Tibial nerve (tissue), 4 donors: ENCODE results near the gene CEP43. TPM values are rescaled to one million over a fixed set of nuclear protein-coding genes. Genes with fewer than 3 reads are reported as not detected.
A peak's percentile ranks its signal among the peaks of the same experiment; 100 is the strongest.

Experiments used
- DNase-seq, 2 donors: peaks; one replicate each; pipeline ENCODE4 v3.0.0-alpha.2; 2019; ENCODE audit warnings: low spot score in 2 of 2
- H3K27ac ChIP-seq, 4 donors: fragments of 200-600 bp; sonication (generic) in 3 of 4; one replicate each; pipeline ENCODE4 v1.5.1; 2017 to 2019; ENCODE audit warnings: mild to moderate bottlenecking in 1 of 4
- H3K27me3 ChIP-seq, 2 donors: fragments of 200-600 bp; sonication (generic) in 1 of 2; one replicate each; pipeline versions ENCODE4 v1.5.1 to v1.6.0; 2017 to 2019
- H3K36me3 ChIP-seq, 3 donors: fragments of 200-600 bp; sonication (generic); one replicate each; pipeline ENCODE4 v1.5.1; 2018 to 2019
- H3K4me1 ChIP-seq, 4 donors: fragments of 200-600 bp; sonication (generic) in 3 of 4; one replicate each; pipeline ENCODE4 v1.5.1; 2017 to 2019
- H3K4me3 ChIP-seq, 4 donors: fragments of 200-600 bp; sonication (generic) in 3 of 4; one replicate each; pipeline ENCODE4 v1.5.1; 2017 to 2019; ENCODE audit warnings: mild to moderate bottlenecking in 1 of 4, moderate library complexity in 1 of 4
- H3K9me3 ChIP-seq, 4 donors: fragments of 200-600 bp; sonication (generic) in 3 of 4; one replicate each; pipeline ENCODE4 v1.5.1; 2017 to 2019
- CTCF ChIP-seq, 5 experiments: fragments of 200-600 bp in 3 of 5; fragments of 450-650 bp in 2 of 5; sonication (generic) in 3 of 5; IDR thresholded peaks; one replicate each; pipeline ENCODE4 v1.5.1; 2016 to 2019; ENCODE audit warnings: antibody characterized with exemption in 5 of 5, mild to moderate bottlenecking in 3 of 5, moderate library complexity in 2 of 5
- EP300 ChIP-seq, 2 donors: sonication (generic); formaldehyde crosslinking; IDR thresholded peaks; one replicate each; pipeline ENCODE4 v1.6.1; 2017; ENCODE audit warnings: antibody characterized with exemption in 2 of 2, mild to moderate bottlenecking in 1 of 2
- POLR2A ChIP-seq, 2 donors: fragments of 450-650 bp; IDR thresholded peaks; one replicate each; pipeline ENCODE4 v1.6.1; 2017; ENCODE audit warnings: antibody characterized with exemption in 2 of 2, mild to moderate bottlenecking in 2 of 2, moderate library complexity in 2 of 2
- WGBS, 2 donors: methylation state at CpG; one replicate each; pipeline ENCODE4 v1.1.5; 2018; 5-methylcytosine and 5-hydroxymethylcytosine counted together
- total RNA-seq, 4 donors: library from RNA; depleted of rRNA; stranded (reverse); fragments of >200 nt; gene quantifications; one replicate each; pipeline ENCODE4 v1.1.0, GENCODE V29; 2016

Gene CEP43
- total RNA-seq, 4 donors from 2014 or later, result 14.0 to 23.7 (median 23.2) TPM

DNA sequence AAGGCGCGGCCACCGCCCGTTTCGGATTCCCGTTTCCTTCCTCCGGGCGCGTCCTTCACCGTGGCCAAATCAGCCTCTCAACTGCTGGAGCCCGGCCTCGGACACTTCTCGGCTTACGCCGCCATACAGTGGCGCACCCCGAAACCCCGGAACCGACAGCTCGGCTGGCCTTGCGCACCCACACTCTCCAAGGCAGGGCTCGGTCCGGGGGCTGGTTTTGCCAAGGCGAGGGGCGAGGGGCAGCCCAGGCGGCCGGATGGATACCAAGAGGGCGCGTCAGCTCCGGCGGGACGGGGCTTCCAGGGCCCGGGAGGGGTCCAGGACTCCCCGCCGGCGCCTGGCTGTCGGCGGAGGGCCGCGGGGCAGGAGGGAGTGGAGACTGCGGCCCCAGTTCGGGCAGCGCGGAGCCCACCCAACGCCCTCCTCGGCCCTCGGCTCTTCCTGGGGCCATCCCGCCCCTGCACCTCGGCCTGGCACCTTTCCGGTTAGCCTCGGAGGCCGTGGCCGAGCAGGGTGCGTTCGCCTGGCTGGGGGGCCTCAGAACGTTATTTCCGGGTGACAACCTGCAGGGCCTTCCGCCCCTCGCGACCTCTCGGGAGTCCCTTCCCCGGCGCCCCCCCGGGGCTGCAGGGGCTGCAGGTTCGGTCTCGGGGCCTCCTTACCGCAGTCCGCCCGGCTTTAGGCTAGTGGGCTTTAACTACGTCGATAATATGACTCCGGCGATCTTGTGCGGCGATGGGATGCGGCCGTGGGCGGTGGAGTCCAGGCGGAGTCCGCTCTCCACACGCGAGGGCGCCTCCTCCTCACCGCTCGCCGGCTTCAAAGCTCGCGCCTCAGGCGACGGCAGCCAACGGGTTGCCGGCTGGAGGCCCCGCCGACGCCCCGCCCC is 697 bp upstream of the CEP43 start:
- no peaks in the 10 kb centered on the region for H3K9me3 ChIP-seq
- H3K4me1 ChIP-seq, result peaks cover 0 to 30% (median 8%) of the 10 kb centered on the region in 4 donors
- WGBS, 2 donors, result 0 to 2% methylated on average over 25 to 50 of the region's 96 CpGs
- H3K27ac ChIP-seq, result peak overlapping the region in 3 of 4 donors; percentile 79 to 87 (median 82)
- H3K36me3 ChIP-seq, result no peaks in the 10 kb centered on the region
- TF ChIP-seq EP300 (IDR thresholded peaks at IDR 0.05) (no peak), CTCF (IDR thresholded peaks at IDR 0.05) (no peak), POLR2A (IDR thresholded peaks at IDR 0.05) (no peak)
- H3K4me3 ChIP-seq, result peak overlapping the region; percentile 63 to 98 (median 84)
- DNase-seq, result no peak
- H3K27me3 ChIP-seq, result no peaks in the 10 kb centered on the region

DNA sequence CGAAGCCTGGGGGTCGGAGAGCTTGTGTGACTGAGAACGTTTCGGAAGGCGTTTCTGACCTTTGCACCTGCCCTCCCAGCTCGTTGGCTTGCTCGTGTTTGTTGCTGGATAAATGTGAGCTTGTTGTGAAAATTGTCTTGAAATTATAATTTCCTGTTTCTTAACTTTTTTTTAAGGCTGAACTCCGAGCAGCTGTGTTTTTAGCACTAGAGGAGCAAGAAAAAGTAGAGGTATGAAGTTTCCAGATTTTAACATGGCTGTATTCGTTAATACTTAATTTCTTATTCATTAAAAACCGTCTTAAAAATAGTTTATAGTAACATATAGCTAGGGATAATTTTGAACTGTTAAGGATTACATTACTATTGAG is 672 bp downstream of the CEP43 start:
- WGBS, 2 donors, result 1 to 2% methylated on average over 10 of the region's 10 CpGs
- peak overlapping the region; percentile 71 to 98 (median 84) for H3K4me3 ChIP-seq
- H3K4me1 ChIP-seq, result peaks cover 0 to 30% (median 8%) of the 10 kb centered on the region in 4 donors
- H3K9me3 ChIP-seq, result no peaks in the 10 kb centered on the region
- H3K36me3 ChIP-seq, result peaks cover 0 to 8% (median 0%) of the 10 kb centered on the region in 3 donors
- H3K27me3 ChIP-seq, result no peaks in the 10 kb centered on the region
- TF ChIP-seq POLR2A (IDR thresholded peaks at IDR 0.05) (no peak), EP300 (IDR thresholded peaks at IDR 0.05) (no peak), CTCF (IDR thresholded peaks at IDR 0.05) (no peak)
- peak overlapping the region; percentile 33 to 87 (median 80) for H3K27ac ChIP-seq
- DNase-seq, result no peak

DNA sequence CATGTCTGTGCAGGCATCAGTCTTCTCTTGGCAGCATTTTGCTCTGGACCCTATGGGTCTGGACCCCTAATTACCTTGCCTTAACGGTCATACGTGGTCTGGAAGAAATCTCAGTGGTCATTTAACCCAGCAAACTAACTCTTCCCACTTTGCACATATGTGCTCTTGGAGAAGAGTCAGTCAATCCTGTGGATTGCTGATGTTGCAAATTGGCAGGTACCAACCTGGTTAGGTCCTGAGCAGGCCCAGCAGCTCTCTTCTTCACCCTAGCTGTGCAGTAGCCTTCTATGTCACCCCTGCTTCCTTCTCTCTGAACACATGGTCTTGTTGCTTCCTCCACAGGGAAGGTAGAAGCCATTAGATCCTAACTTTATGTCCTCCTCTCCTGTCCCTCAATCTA is 1.6 kb downstream of the CEP43 start:
- Histone ChIP-seq H3K9me3 (no peaks in the 10 kb centered on the region), H3K4me1 (peaks cover 0 to 38% (median 8%) of the 10 kb centered on the region in 4 donors), H3K27ac (no peak overlapping the region), H3K4me3 (no peak overlapping the region), H3K27me3 (no peaks in the 10 kb centered on the region), H3K36me3 (peaks cover 0 to 11% (median 0%) of the 10 kb centered on the region in 3 donors)
- 69 to 75% methylated on average over 2 of the region's 2 CpGs for WGBS, 2 donors
- TF ChIP-seq POLR2A (IDR thresholded peaks at IDR 0.05) (no peak), CTCF (IDR thresholded peaks at IDR 0.05) (no peak), EP300 (IDR thresholded peaks at IDR 0.05) (no peak)
- no peak for DNase-seq

GRCh38 chr6:167005350-167006159 is 6.4 kb downstream of the CEP43 start:
- WGBS, 2 donors, result 59% methylated on average over 12 of the region's 12 CpGs
- H3K4me3 ChIP-seq, result no peak overlapping the region
- no peaks in the 10 kb centered on the region for H3K9me3 ChIP-seq
- TF ChIP-seq POLR2A (IDR thresholded peaks at IDR 0.05) (no peak), EP300 (IDR thresholded peaks at IDR 0.05) (no peak), CTCF (IDR thresholded peaks at IDR 0.05) (no peak)
- H3K36me3 ChIP-seq, result peaks cover 0 to 42% (median 0%) of the 10 kb centered on the region in 3 donors
- no peak for DNase-seq
- H3K27me3 ChIP-seq, result no peaks in the 10 kb centered on the region
- H3K4me1 ChIP-seq, result peaks cover 0 to 23% (median 4%) of the 10 kb centered on the region in 4 donors
- no peak overlapping the region for H3K27ac ChIP-seq
